Duodenal mucosa (tissue), 2 donors: ENCODE measurements around the gene WDR5B.
"Not testable (repeated sequence)": the region's sequence is repeated elsewhere in the genome, so short reads cannot be mapped to it uniquely, and the experiment has no call there.

Experiments used
- H3K27ac ChIP-seq: one replicate; pipeline ENCODE4 v1.7.0; 2013; ENCODE audit warnings: low read depth, low read length
- H3K27me3 ChIP-seq, 2 donors: one replicate each; pipeline ENCODE4 v1.7.0; 2013; ENCODE audit warnings: low read length in 2 of 2, control low read depth in 1 of 2; ENCODE audit not compliant: insufficient read depth in 2 of 2, control insufficient read depth in 1 of 2
- H3K36me3 ChIP-seq, 2 donors: one replicate each; pipeline ENCODE4 v1.7.0; 2013; ENCODE audit warnings: low read length in 2 of 2, control low read depth in 1 of 2; ENCODE audit not compliant: insufficient read depth in 2 of 2, control insufficient read depth in 1 of 2
- H3K4me1 ChIP-seq, 2 donors: one replicate each; pipeline ENCODE4 v1.7.0; 2013; ENCODE audit warnings: low read length in 2 of 2, control low read depth in 1 of 2; ENCODE audit not compliant: insufficient read depth in 2 of 2, control insufficient read depth in 1 of 2
- H3K4me3 ChIP-seq, 2 donors: one replicate each; pipeline ENCODE4 v1.7.0; 2013; ENCODE audit warnings: low read length in 2 of 2, low read depth in 1 of 2
- H3K9ac ChIP-seq, 2 donors: one replicate each; pipeline ENCODE4 v1.7.0; 2013; ENCODE audit warnings: low read length in 2 of 2, low read depth in 1 of 2
- H3K9me3 ChIP-seq, 2 donors: one replicate each; pipeline ENCODE4 v1.7.0; 2013; ENCODE audit warnings: low read length in 2 of 2, control low read depth in 1 of 2; ENCODE audit not compliant: control insufficient read depth in 1 of 2

The WDR5B gene

GRCh38 chr3:122443762-122444490 is 28.1 kb upstream of the WDR5B start:
- not testable (repeated sequence) for H3K4me3 ChIP-seq, H3K27me3 ChIP-seq, H3K27ac ChIP-seq, H3K9ac ChIP-seq, H3K9me3 ChIP-seq, H3K4me1 ChIP-seq
- peaks cover 9 to 55% of the 10 kb centered on the region in 2 donors for H3K36me3 ChIP-seq

- no peak overlapping the region for H3K4me3 ChIP-seq
Observed at GRCh38 chr3:122443090-122443489, 27.2 kb upstream of the WDR5B start.

GRCh38 chr3:122435950-122436349 is 20.1 kb upstream of the WDR5B start:
- Histone ChIP-seq H3K9me3 (peaks cover 0 to 5% of the 10 kb centered on the region in 2 donors), H3K36me3 (peaks cover 34 to 70% of the 10 kb centered on the region in 2 donors), H3K27me3 (no peaks in the 10 kb centered on the region), H3K9ac (no peak overlapping the region), H3K27ac (no peak overlapping the region), H3K4me1 (no peaks in the 10 kb centered on the region), H3K4me3 (no peak overlapping the region)

More at GRCh38 chr3:122443090-122443489, 27.2 kb upstream of the WDR5B start:
- no peak overlapping the region for H3K9ac ChIP-seq
- peaks cover 8 to 53% of the 10 kb centered on the region in 2 donors for H3K36me3 ChIP-seq
- H3K27ac ChIP-seq, result no peak overlapping the region
- no peaks in the 10 kb centered on the region for H3K4me1 ChIP-seq
- no peaks in the 10 kb centered on the region for H3K9me3 ChIP-seq
- H3K27me3 ChIP-seq, result no peaks in the 10 kb centered on the region

- H3K9ac ChIP-seq, result no peak overlapping the region
- H3K4me1 ChIP-seq, result no peaks in the 10 kb centered on the region
- no peak overlapping the region for H3K27ac ChIP-seq
- H3K4me3 ChIP-seq, result no peak overlapping the region
- H3K9me3 ChIP-seq, result no peaks in the 10 kb centered on the region
- peaks cover 26 to 60% of the 10 kb centered on the region in 2 donors for H3K36me3 ChIP-seq
- H3K27me3 ChIP-seq, result no peaks in the 10 kb centered on the region
Observed at GRCh38 chr3:122430371-122430770, 14.5 kb upstream of the WDR5B start.

GRCh38 chr3:122427857-122428471 is 12.1 kb upstream of the WDR5B start:
- Histone ChIP-seq H3K27me3 (no peaks in the 10 kb centered on the region), H3K36me3 (peaks cover 26 to 54% of the 10 kb centered on the region in 2 donors), H3K9ac (no peak overlapping the region), H3K4me1 (no peaks in the 10 kb centered on the region), H3K9me3 (no peaks in the 10 kb centered on the region), H3K27ac (no peak overlapping the region), H3K4me3 (no peak overlapping the region)

- no peaks in the 10 kb centered on the region for H3K9me3 ChIP-seq
- no peak overlapping the region for H3K27ac ChIP-seq
- H3K9ac ChIP-seq, result no peak overlapping the region
- peaks cover 17 to 40% of the 10 kb centered on the region in 2 donors for H3K36me3 ChIP-seq
- no peak overlapping the region for H3K4me3 ChIP-seq
- H3K27me3 ChIP-seq, result no peaks in the 10 kb centered on the region
- H3K4me1 ChIP-seq, result peaks cover 0 to 7% of the 10 kb centered on the region in 2 donors
Observed at GRCh38 chr3:122421836-122422235, 6.0 kb upstream of the WDR5B start.

- Histone ChIP-seq H3K36me3 (peaks cover 9 to 33% of the 10 kb centered on the region in 2 donors), H3K27me3 (no peaks in the 10 kb centered on the region), H3K27ac (no peak overlapping the region), H3K4me1 (peaks cover 0 to 8% of the 10 kb centered on the region in 2 donors), H3K9me3 (no peaks in the 10 kb centered on the region), H3K4me3 (no peak overlapping the region), H3K9ac (no peak overlapping the region)
Observed at GRCh38 chr3:122421101-122421500, 5.2 kb upstream of the WDR5B start.

- Histone ChIP-seq H3K4me3 (peak overlapping the region; percentile 84 to 86), H3K27ac (no peak overlapping the region)
Observed at GRCh38 chr3:122416966-122417365, 1.1 kb upstream of the WDR5B start.

GRCh38 chr3:122415104-122415744 is 638 bp downstream of the WDR5B start:
- Histone ChIP-seq H3K9me3 (no peaks in the 10 kb centered on the region), H3K9ac (peak overlapping the region; percentile 77 to 78), H3K27me3 (no peaks in the 10 kb centered on the region), H3K4me1 (peaks cover 9 to 19% of the 10 kb centered on the region in 2 donors), H3K4me3 (peak overlapping the region; percentile 84 to 86), H3K27ac (peak overlapping the region; percentile 74), H3K36me3 (peaks cover 5 to 12% of the 10 kb centered on the region in 2 donors)

More at GRCh38 chr3:122416966-122417365, 1.1 kb upstream of the WDR5B start:
- H3K4me1 ChIP-seq, result peaks cover 9 to 19% of the 10 kb centered on the region in 2 donors
- peak overlapping the region; percentile 77 to 78 for H3K9ac ChIP-seq
- peaks cover 2 to 9% of the 10 kb centered on the region in 2 donors for H3K36me3 ChIP-seq
- no peaks in the 10 kb centered on the region for H3K9me3 ChIP-seq
- H3K27me3 ChIP-seq, result no peaks in the 10 kb centered on the region

GRCh38 chr3:122414391-122414790 is 1.5 kb downstream of the WDR5B start:
- Histone ChIP-seq H3K4me3 (no peak overlapping the region), H3K27ac (no peak overlapping the region), H3K4me1 (peaks cover 9 to 19% of the 10 kb centered on the region in 2 donors), H3K9ac (no peak overlapping the region), H3K36me3 (peaks cover 5 to 18% of the 10 kb centered on the region in 2 donors), H3K27me3 (no peaks in the 10 kb centered on the region), H3K9me3 (no peaks in the 10 kb centered on the region)
